K562 (cell line): ENCODE data around the gene RANGAP1. TPM values are rescaled to one million over a fixed set of nuclear protein-coding genes. Genes with fewer than 3 reads are reported as not detected.

ENCODE experiments used
- ATF6 ChIP-seq: sonication (generic); formaldehyde crosslinking; IDR thresholded peaks from 2 replicates; pipeline ENCODE4 v1.4.0; 2020; ENCODE audit warnings: mild to moderate bottlenecking, missing genetic modification reagents
- CHCHD3 ChIP-seq: fragments of 250-450 bp; sonication (Bioruptor Pico); IDR thresholded peaks from 2 replicates; pipeline ENCODE4 v2.1.2; 2022; ENCODE audit warnings: mild to moderate bottlenecking
- DIDO1 ChIP-seq: fragments of 450-650 bp; IDR thresholded peaks from 2 replicates; pipeline ENCODE4 v1.6.1; 2016; ENCODE audit warnings: low read depth, missing biosample characterization, missing genetic modification characterization
- ESRRB ChIP-seq: fragments of 250-450 bp; sonication (Bioruptor Pico); IDR thresholded peaks from 2 replicates; pipeline ENCODE4 v1.5.0; 2020; ENCODE audit warnings: mild to moderate bottlenecking, moderate library complexity, borderline replicate concordance
- FOXO4 ChIP-seq: fragments of 450-650 bp; formaldehyde crosslinking; IDR thresholded peaks from 2 replicates; pipeline ENCODE4 v1.4.0; 2020; ENCODE audit warnings: mild to moderate bottlenecking, moderate library complexity
- GATAD2B ChIP-seq: fragments of 450-650 bp; IDR thresholded peaks from 2 replicates; pipeline ENCODE4 v1.6.1; 2017; ENCODE audit warnings: mild to moderate bottlenecking, borderline replicate concordance
- KLF1 ChIP-seq: fragments of 450-650 bp; IDR thresholded peaks from 2 replicates; pipeline ENCODE4 v1.6.1; 2016; ENCODE audit warnings: missing genetic modification characterization, missing compliant biosample characterization
- MCM2 ChIP-seq: fragments of 450-650 bp; IDR thresholded peaks from 2 replicates; pipeline ENCODE4 v1.6.1; 2017; ENCODE audit warnings: low read depth, mild to moderate bottlenecking
- MEF2A ChIP-seq: IDR thresholded peaks from 2 replicates; pipeline ENCODE4 v1.6.1; 2011; ENCODE audit warnings: low read depth, mild to moderate bottlenecking, low read length, moderate library complexity; ENCODE audit not compliant: control insufficient read depth
- NCOA2 ChIP-seq, 2 experiments: fragments of 450-650 bp; IDR thresholded peaks; 2 replicates each; pipeline ENCODE4 v1.6.1; 2018; ENCODE audit warnings: mild to moderate bottlenecking in 2 of 2, moderate library complexity in 1 of 2; ENCODE audit not compliant: partially characterized antibody in 2 of 2
- NUFIP1 ChIP-seq: fragments of 450-650 bp; IDR thresholded peaks from 2 replicates; pipeline ENCODE4 v1.6.1; 2018; ENCODE audit not compliant: partially characterized antibody
- PHB ChIP-seq: fragments of 250-450 bp; sonication (Bioruptor Pico); IDR thresholded peaks from 2 replicates; pipeline ENCODE4 v1.5.0; 2021
- SMAD1 ChIP-seq: fragments of 150-350 bp; IDR thresholded peaks from 2 replicates; pipeline ENCODE4 v1.6.1; 2014; ENCODE audit warnings: low read length, low read depth; ENCODE audit not compliant: partially characterized antibody
- SNRNP70 ChIP-seq: fragments of 200-400 bp; formaldehyde crosslinking; optimal IDR thresholded peaks from 2 replicates; pipeline ENCODE3; 2017; ENCODE audit warnings: low read depth, low read length
- STAT5A ChIP-seq: IDR thresholded peaks from 2 replicates; pipeline ENCODE4 v1.6.1; 2012; ENCODE audit warnings: low read length, inconsistent platforms, borderline replicate concordance
- ZNF280B ChIP-seq: fragments of 250-450 bp; sonication (Bioruptor Pico); IDR thresholded peaks from 2 replicates; pipeline ENCODE4 v1.5.1; 2021; ENCODE audit warnings: mild to moderate bottlenecking
- ZNF511 ChIP-seq: sonication (generic); formaldehyde crosslinking; IDR thresholded peaks from 2 replicates; pipeline ENCODE4 v1.8.0; 2022; ENCODE audit warnings: mild to moderate bottlenecking, missing genetic modification reagents
- ZNF584 ChIP-seq: fragments of 200-800 bp; sonication (Bioruptor generic); IDR thresholded peaks from 2 replicates; pipeline ENCODE4 v1.6.1; 2016; ENCODE audit warnings: low read depth, mild to moderate bottlenecking, missing genetic modification characterization, missing compliant biosample characterization
- polyA plus RNA-seq, 8 experiments: library from polyadenylated mRNA; depleted of rRNA in 4 of 8; stranded (reverse) in 5 of 8; unstranded in 3 of 8; fragments of >200 nt; fragmentation: Nextera tagmentation in 2 of 8; fragmentation: Illumina TruSeq in 1 of 8; extraction: Ambion mirVana in 2 of 8; extraction: Trizol in 1 of 8; gene quantifications; 2 replicates each; pipeline versions ENCODE4 v1.2.1 to v1.2.3, GENCODE V29; 2011 to 2014; ENCODE audit warnings: inconsistent platforms in 1 of 8, missing spikeins in 1 of 8
- total RNA-seq, 7 experiments: library from RNA; depleted of rRNA in 6 of 7; stranded (reverse); fragments of >200 nt in 6 of 7; fragmentation: Illumina TruSeq in 2 of 7; extraction: Trizol in 2 of 7; gene quantifications; 2 replicates each; pipeline versions ENCODE4 v1.2.1 to v1.2.3, GENCODE V29; 2011 to 2021; ENCODE audit warnings: low replicate concordance in 1 of 7

The RANGAP1 gene
- total and polyA plus RNA-seq, 9 of the 15 experiments (the other 6 are each of a cell fraction or from before 2014, with no cell fraction given), result 2.1 to 104 (median 50.6) TPM

GRCh38 chr22:41204992-41205900 is 80.7 kb downstream of the RANGAP1 start, which contains the start of gene L3MBTL2 (continued):
- TF ChIP-seq ATF6 (CRISPR knock-in tag) (no peak), CHCHD3 (CRISPR knock-in tag) (no peak), NCOA2 (IDR thresholded peaks at IDR 0.05; ENCODE audit: partially characterized antibody in 2 of 2) (no peak), FOXO4 (CRISPR knock-in tag) (no peak), SMAD1 (peak; percentile 45), ZNF280B (CRISPR knock-in tag) (no peak), MEF2A (no peak), ZNF511 (no peak), ESRRB (CRISPR knock-in tag) (no peak), PHB (CRISPR knock-in tag) (no peak), MCM2 (no peak), NUFIP1 (no peak), STAT5A (no peak), SNRNP70 (no peak), KLF1 (tag) (no peak), ZNF584 (CRISPR knock-in tag) (no peak), DIDO1 (tag) (no peak), GATAD2B (no peak)
